Suprapubic skin (tissue), 3 donors: ENCODE results near the gene EPHA5.

ENCODE experiments used
- EP300 ChIP-seq: sonication (generic); formaldehyde crosslinking; IDR thresholded peaks from one replicate; pipeline ENCODE4 v1.6.1; 2017; ENCODE audit warnings: antibody characterized with exemption
- POLR2A ChIP-seq, 2 donors: fragments of 450-650 bp; IDR thresholded peaks; one replicate each; pipeline ENCODE4 v1.6.1; 2017; ENCODE audit warnings: antibody characterized with exemption in 2 of 2, mild to moderate bottlenecking in 2 of 2, moderate library complexity in 2 of 2
- TF ChIP-seq, protein P1 (sequence below), 2 donors: fragments of 200-600 bp in 1 of 2; fragments of 450-650 bp in 1 of 2; sonication (generic) in 1 of 2; IDR thresholded peaks; one replicate each; pipeline ENCODE4 v1.5.1; 2016 to 2019; ENCODE audit warnings: antibody characterized with exemption in 2 of 2, mild to moderate bottlenecking in 1 of 2, moderate library complexity in 1 of 2

DNA sequence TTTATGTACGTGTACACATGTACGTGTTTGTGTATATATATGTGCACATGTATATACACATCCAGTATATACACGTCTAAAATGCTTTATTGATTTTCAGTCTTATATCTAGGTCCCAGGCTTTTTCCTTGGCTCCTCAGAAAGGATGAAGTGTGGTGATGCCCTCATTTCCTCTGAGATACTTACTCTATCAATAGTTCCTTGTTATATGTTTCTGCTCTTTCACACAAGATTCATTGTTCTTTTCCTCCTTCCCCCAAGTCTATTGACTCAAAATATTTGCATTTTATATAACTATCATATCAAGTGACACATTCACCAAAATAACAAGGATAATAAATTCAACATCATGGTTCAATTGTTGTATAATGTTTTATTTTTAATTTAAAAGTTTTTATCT lies 359.2 kb downstream of the EPHA5 start:
- TF ChIP-seq POLR2A (IDR thresholded peaks at IDR 0.05) (no peak), EP300 (no peak)
- TF ChIP-seq, protein P1, sequence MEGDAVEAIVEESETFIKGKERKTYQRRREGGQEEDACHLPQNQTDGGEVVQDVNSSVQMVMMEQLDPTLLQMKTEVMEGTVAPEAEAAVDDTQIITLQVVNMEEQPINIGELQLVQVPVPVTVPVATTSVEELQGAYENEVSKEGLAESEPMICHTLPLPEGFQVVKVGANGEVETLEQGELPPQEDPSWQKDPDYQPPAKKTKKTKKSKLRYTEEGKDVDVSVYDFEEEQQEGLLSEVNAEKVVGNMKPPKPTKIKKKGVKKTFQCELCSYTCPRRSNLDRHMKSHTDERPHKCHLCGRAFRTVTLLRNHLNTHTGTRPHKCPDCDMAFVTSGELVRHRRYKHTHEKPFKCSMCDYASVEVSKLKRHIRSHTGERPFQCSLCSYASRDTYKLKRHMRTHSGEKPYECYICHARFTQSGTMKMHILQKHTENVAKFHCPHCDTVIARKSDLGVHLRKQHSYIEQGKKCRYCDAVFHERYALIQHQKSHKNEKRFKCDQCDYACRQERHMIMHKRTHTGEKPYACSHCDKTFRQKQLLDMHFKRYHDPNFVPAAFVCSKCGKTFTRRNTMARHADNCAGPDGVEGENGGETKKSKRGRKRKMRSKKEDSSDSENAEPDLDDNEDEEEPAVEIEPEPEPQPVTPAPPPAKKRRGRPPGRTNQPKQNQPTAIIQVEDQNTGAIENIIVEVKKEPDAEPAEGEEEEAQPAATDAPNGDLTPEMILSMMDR (IDR thresholded peaks at IDR 0.05), result no peak
